CD4-positive, alpha-beta memory T cell (primary cell): Measurements from ENCODE around the gene CYTH1. TPM values are rescaled to one million over a fixed set of nuclear protein-coding genes. Genes with fewer than 3 reads are reported as not detected.

Experiments used
- CTCF ChIA-PET: fragments of 350-600 bp; sonication (Branson Sonifier 250); formaldehyde crosslinking; loops from one replicate; lab custom pipeline; 2021; ENCODE audit warnings: inconsistent platforms; ENCODE audit not compliant: partially characterized antibody; lab: Charles Lee
- POLR2A ChIA-PET: fragments of 350-600 bp; sonication (Branson Sonifier 250); formaldehyde crosslinking; loops from one replicate; lab custom pipeline; 2021; ENCODE audit not compliant: partially characterized antibody; lab: Charles Lee
- DNase-seq, 5 donors: peaks; one replicate each; pipeline versions ENCODE4 v3.0.0 to v3.0.0-alpha.2; 2020 to 2022; ENCODE audit warnings: mixed read lengths in 1 of 5
- H3K27ac ChIP-seq: one replicate; pipeline ENCODE4 v1.7.0; 2013; ENCODE audit warnings: low read depth, low read length
- H3K27me3 ChIP-seq: 2 replicates; pipeline ENCODE4 v1.7.0; 2013; ENCODE audit warnings: mild to moderate bottlenecking, low read length, moderate library complexity; ENCODE audit not compliant: insufficient read depth
- H3K36me3 ChIP-seq: 2 replicates; pipeline ENCODE4 v1.7.0; 2013; ENCODE audit warnings: mild to moderate bottlenecking, low read length, moderate library complexity; ENCODE audit not compliant: insufficient read depth
- H3K4me1 ChIP-seq: 2 replicates; pipeline ENCODE4 v1.7.0; 2013; ENCODE audit warnings: mild to moderate bottlenecking, low read length, moderate library complexity; ENCODE audit not compliant: insufficient read depth
- H3K4me3 ChIP-seq, 2 donors: one replicate each; pipeline ENCODE4 v1.7.0; 2013; ENCODE audit warnings: low read length in 2 of 2, mild to moderate bottlenecking in 1 of 2
- H3K9me3 ChIP-seq, 2 donors: one replicate each; pipeline ENCODE4 v1.7.0; 2013; ENCODE audit warnings: low read length in 2 of 2, control low read depth in 1 of 2; ENCODE audit not compliant: control insufficient read depth in 1 of 2
- H3K27ac Mint-ChIP-seq, 7 donors: one replicate each; pipeline ENCODE4 v1.8.0; 2020 to 2021; ENCODE audit warnings: mixed read lengths in 7 of 7, mild to moderate bottlenecking in 6 of 7, inconsistent platforms in 3 of 7, moderate library complexity in 3 of 7
- H3K27me3 Mint-ChIP-seq, 2 donors: one replicate each; pipeline ENCODE4 v1.8.0; 2020 to 2021; ENCODE audit warnings: mixed read lengths in 2 of 2
- H3K36me3 Mint-ChIP-seq, 2 donors: one replicate each; pipeline ENCODE4 v1.8.0; 2020 to 2021; ENCODE audit warnings: mixed read lengths in 2 of 2, inconsistent platforms in 1 of 2, mild to moderate bottlenecking in 1 of 2
- H3K4me1 Mint-ChIP-seq, 4 donors: one replicate each; pipeline ENCODE4 v1.8.0; 2020 to 2021; ENCODE audit warnings: mixed read lengths in 4 of 4, mild to moderate bottlenecking in 1 of 4
- H3K4me3 Mint-ChIP-seq, 8 donors: one replicate each; pipeline ENCODE4 v1.8.0; 2020 to 2021; ENCODE audit warnings: mixed read lengths in 8 of 8, mild to moderate bottlenecking in 7 of 8, moderate library complexity in 6 of 8, inconsistent platforms in 3 of 8
- H3K9me3 Mint-ChIP-seq, 8 donors: one replicate each; pipeline ENCODE4 v1.8.0; 2020 to 2021; ENCODE audit warnings: mixed read lengths in 8 of 8, mild to moderate bottlenecking in 5 of 8, inconsistent platforms in 3 of 8, moderate library complexity in 1 of 8
- intact Hi-C: fragments of 100-400 bp; cut with micrococcal nuclease; formaldehyde crosslinking; loops from one replicate; pipeline ENCODE4 v1.15.1; 2023
- polyA plus RNA-seq, 2 donors: library from polyadenylated mRNA; unstranded; fragments of 300-500 nt; fragmentation: Illumina TruSeq; gene quantifications; one replicate each; pipeline ENCODE4 v1.2.3, GENCODE V29; 2021
- total RNA-seq, 2 experiments: library from RNA; stranded (reverse); gene quantifications; one replicate each; pipeline ENCODE4 v1.2.3, GENCODE V29; 2021

CYTH1 gene
- total and polyA plus RNA-seq, 4 experiments from 2014 or later = 271 to 390 (median 375) TPM

DNA sequence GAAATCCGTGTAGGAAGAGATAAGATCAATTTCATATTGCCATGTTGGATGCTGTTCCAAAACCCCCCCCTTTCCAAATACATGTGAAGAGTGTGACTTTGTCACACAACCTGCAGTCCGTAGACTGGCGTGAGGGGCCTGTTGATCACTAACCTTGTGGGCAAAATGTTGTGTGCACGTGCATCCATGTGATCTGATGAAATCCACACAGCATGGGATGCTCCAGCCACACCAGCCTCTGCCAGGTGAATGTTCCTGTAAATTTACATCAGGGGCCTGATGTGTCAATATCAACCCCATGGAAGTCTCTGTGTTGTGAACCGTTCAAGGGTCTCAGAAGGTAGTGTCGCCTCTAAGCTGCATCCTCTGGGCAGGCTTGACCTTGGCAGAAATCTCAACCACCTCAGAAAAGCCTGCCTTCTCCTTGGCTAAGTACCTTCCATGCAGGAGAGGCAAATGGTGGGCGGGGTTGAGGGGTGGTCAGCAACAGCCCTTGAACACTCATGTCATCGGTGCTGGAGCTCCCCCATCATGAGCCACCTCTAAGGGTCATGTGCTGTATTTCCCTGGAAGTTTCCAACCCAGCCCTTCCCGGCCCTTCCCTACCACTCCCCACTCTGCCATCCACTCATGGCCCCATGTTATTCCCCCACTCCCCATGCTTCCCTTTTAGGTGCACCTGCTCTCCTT, 126.7 kb downstream of the CYTH1 start:
- H3K27ac Mint-ChIP-seq = peak overlapping the region in 3 of 7 donors; percentile 31 to 50 (median 41)
- no peak overlapping the region for H3K4me3 ChIP-seq
- H3K27me3 ChIP-seq = no peaks in the 10 kb centered on the region
- CTCF ChIA-PET = no interaction called here
- H3K36me3 Mint-ChIP-seq = no peaks in the 10 kb centered on the region
- H3K9me3 Mint-ChIP-seq = peaks cover 0 to 7% (median 0%) of the 10 kb centered on the region in 8 donors
- intact Hi-C loops = no loop called here
- H3K27ac ChIP-seq = no peak overlapping the region
- no peaks in the 10 kb centered on the region for H3K9me3 ChIP-seq
- DNase-seq = no peak
- H3K4me1 ChIP-seq = no peaks in the 10 kb centered on the region
- no peaks in the 10 kb centered on the region for H3K27me3 Mint-ChIP-seq
- H3K4me3 Mint-ChIP-seq = no peak overlapping the region
- POLR2A ChIA-PET = interaction anchor here (1.5 kb wide), 1 partner anchor 10 kb away, joined by 4 read pairs; no protein-coding TSS in a partner anchor
- H3K36me3 ChIP-seq = no peaks in the 10 kb centered on the region
- peaks cover 0 to 2% (median under 1%) of the 10 kb centered on the region in 4 donors for H3K4me1 Mint-ChIP-seq

- DNase-seq = no peak
- Mint-ChIP-seq H3K4me1 (peaks cover 0 to 2% (median 0%) of the 10 kb centered on the region in 4 donors), H3K9me3 (peaks cover 0 to 4% (median 0%) of the 10 kb centered on the region in 8 donors), H3K27me3 (peaks cover 0 to 2% of the 10 kb centered on the region in 2 donors), H3K27ac (peak overlapping the region in 1 of 7 donors; percentile 69), H3K36me3 (peaks cover 0 to under 1% of the 10 kb centered on the region in 2 donors), H3K4me3 (no peak overlapping the region)
- no peak overlapping the region for H3K27ac ChIP-seq
- H3K9me3 ChIP-seq = no peaks in the 10 kb centered on the region
- intact Hi-C loops = no loop called here
- H3K4me1 ChIP-seq = no peaks in the 10 kb centered on the region
- no peaks in the 10 kb centered on the region for H3K36me3 ChIP-seq
- no peak overlapping the region for H3K4me3 ChIP-seq
- POLR2A ChIA-PET = interaction anchor here (1.0 kb wide), 1 partner anchor 11 kb away, joined by 3 read pairs; no protein-coding TSS in a partner anchor
- CTCF ChIA-PET = no interaction called here
- no peaks in the 10 kb centered on the region for H3K27me3 ChIP-seq
Observed at GRCh38 chr17:78654325-78654724, 127.7 kb downstream of the CYTH1 start.

- CTCF ChIA-PET = interaction anchor here (0.8 to 1.3 kb wide), 2 partner anchors 11 to 13 kb away, joined by 3 read pairs; no protein-coding TSS in a partner anchor
Observed at GRCh38 chr17:78653382-78653781, 128.7 kb downstream of the CYTH1 start.

GRCh38 chr17:78652913-78653312, 129.2 kb downstream of the CYTH1 start:
- intact Hi-C loops = no loop called here
- Histone ChIP-seq H3K27me3 (no peaks in the 10 kb centered on the region), H3K4me1 (no peaks in the 10 kb centered on the region), H3K9me3 (no peaks in the 10 kb centered on the region), H3K27ac (no peak overlapping the region), H3K4me3 (no peak overlapping the region), H3K36me3 (no peaks in the 10 kb centered on the region)
- Mint-ChIP-seq H3K36me3 (peaks cover 0 to 3% of the 10 kb centered on the region in 2 donors), H3K9me3 (peaks cover 0 to 16% (median under 1%) of the 10 kb centered on the region in 8 donors), H3K27ac (no peak overlapping the region), H3K4me1 (peaks cover 0 to 2% (median 0%) of the 10 kb centered on the region in 4 donors), H3K27me3 (peaks cover 0 to 2% of the 10 kb centered on the region in 2 donors), H3K4me3 (no peak overlapping the region)
- DNase-seq = no peak
- CTCF ChIA-PET = interaction anchor here (0.8 to 1.3 kb wide), 2 partner anchors 12 to 14 kb away, joined by 3 read pairs; no protein-coding TSS in a partner anchor
- POLR2A ChIA-PET = interaction anchor here (1.0 kb wide), 1 partner anchor 13 kb away, joined by 3 read pairs; no protein-coding TSS in a partner anchor

More at GRCh38 chr17:78653382-78653781, 128.7 kb downstream of the CYTH1 start:
- no peaks in the 10 kb centered on the region for H3K4me1 ChIP-seq
- peaks cover 0 to 11% (median under 1%) of the 10 kb centered on the region in 8 donors for H3K9me3 Mint-ChIP-seq
- H3K27me3 ChIP-seq = no peaks in the 10 kb centered on the region
- intact Hi-C loops = no loop called here
- H3K27ac ChIP-seq = no peak overlapping the region
- POLR2A ChIA-PET = interaction anchor here (1.0 kb wide), 1 partner anchor 12 kb away, joined by 3 read pairs; no protein-coding TSS in a partner anchor
- H3K4me1 Mint-ChIP-seq = peaks cover 0 to 2% (median 0%) of the 10 kb centered on the region in 4 donors
- no peak overlapping the region for H3K4me3 Mint-ChIP-seq
- no peaks in the 10 kb centered on the region for H3K36me3 ChIP-seq
- no peak for DNase-seq
- H3K9me3 ChIP-seq = no peaks in the 10 kb centered on the region
- no peak overlapping the region for H3K27ac Mint-ChIP-seq
- H3K36me3 Mint-ChIP-seq = peaks cover 0 to 3% of the 10 kb centered on the region in 2 donors
- no peak overlapping the region for H3K4me3 ChIP-seq
- peaks cover 0 to 2% of the 10 kb centered on the region in 2 donors for H3K27me3 Mint-ChIP-seq

DNA sequence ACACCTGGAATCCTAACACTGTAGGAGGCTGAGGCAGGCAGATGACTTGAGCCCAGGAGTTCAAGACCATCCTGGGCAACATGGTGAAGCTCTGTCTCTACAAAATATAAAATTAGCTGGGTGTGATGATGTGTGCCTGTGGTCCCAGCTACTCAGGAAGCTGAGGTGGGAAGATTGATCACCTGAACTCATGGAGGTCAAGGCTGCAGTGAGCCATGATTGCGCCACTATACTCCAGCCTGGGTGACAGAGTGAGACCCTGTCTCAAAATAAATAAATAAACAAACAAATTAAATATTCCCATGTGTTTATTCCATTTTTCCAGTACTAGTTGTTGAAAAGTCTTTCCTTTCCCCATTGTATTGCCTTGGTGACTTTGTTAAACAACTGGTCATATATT, 130.0 kb downstream of the CYTH1 start:
- peaks cover 0 to 5% of the 10 kb centered on the region in 2 donors for H3K36me3 Mint-ChIP-seq
- peaks cover 2 to 4% of the 10 kb centered on the region in 2 donors for H3K27me3 Mint-ChIP-seq
- no peak for DNase-seq
- CTCF ChIA-PET = no interaction called here
- peaks cover 0 to 3% (median under 1%) of the 10 kb centered on the region in 4 donors for H3K4me1 Mint-ChIP-seq
- peaks cover 0 to 16% (median under 1%) of the 10 kb centered on the region in 8 donors for H3K9me3 Mint-ChIP-seq
- no peak overlapping the region for H3K4me3 Mint-ChIP-seq
- H3K4me1 ChIP-seq = no peaks in the 10 kb centered on the region
- no peak overlapping the region for H3K4me3 ChIP-seq
- H3K36me3 ChIP-seq = no peaks in the 10 kb centered on the region
- no peaks in the 10 kb centered on the region for H3K9me3 ChIP-seq
- H3K27me3 ChIP-seq = no peaks in the 10 kb centered on the region
- no peak overlapping the region for H3K27ac ChIP-seq
- POLR2A ChIA-PET = no interaction called here
- no peak overlapping the region for H3K27ac Mint-ChIP-seq
- intact Hi-C loops = no loop called here

DNA sequence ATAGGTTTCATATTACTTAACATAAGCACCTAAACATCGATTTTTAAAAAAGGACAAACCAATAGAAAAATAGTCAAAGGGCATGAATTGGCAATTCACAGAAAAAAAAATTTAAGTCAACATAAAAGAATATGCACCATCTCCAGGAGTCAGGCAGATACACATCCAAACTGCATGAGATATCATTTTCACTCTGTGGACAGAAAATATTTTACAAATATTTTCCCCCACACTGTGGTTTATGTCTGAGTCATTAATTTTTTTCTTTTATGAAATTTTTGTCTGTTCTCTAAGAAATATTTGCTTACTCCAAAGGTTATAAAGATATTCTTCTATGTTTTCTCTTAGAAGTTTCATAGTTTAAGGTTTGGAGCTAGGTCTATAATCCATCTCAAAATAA, 130.5 kb downstream of the CYTH1 start:
- peaks cover 0 to 6% of the 10 kb centered on the region in 2 donors for H3K36me3 Mint-ChIP-seq
- no peak overlapping the region for H3K4me3 ChIP-seq
- no peaks in the 10 kb centered on the region for H3K9me3 ChIP-seq
- H3K27ac Mint-ChIP-seq = no peak overlapping the region
- peaks cover 2 to 4% of the 10 kb centered on the region in 2 donors for H3K27me3 Mint-ChIP-seq
- ChIA-PET POLR2A (no interaction called here), CTCF (no interaction called here)
- H3K36me3 ChIP-seq = no peaks in the 10 kb centered on the region
- no peak overlapping the region for H3K4me3 Mint-ChIP-seq
- H3K9me3 Mint-ChIP-seq = peaks cover 0 to 16% (median under 1%) of the 10 kb centered on the region in 8 donors
- no peaks in the 10 kb centered on the region for H3K27me3 ChIP-seq
- intact Hi-C loops = no loop called here
- H3K4me1 ChIP-seq = peaks cover under 1% of the 10 kb centered on the region
- no peak overlapping the region for H3K27ac ChIP-seq
- peaks cover 0 to 3% (median under 1%) of the 10 kb centered on the region in 4 donors for H3K4me1 Mint-ChIP-seq
- DNase-seq = no peak

DNA sequence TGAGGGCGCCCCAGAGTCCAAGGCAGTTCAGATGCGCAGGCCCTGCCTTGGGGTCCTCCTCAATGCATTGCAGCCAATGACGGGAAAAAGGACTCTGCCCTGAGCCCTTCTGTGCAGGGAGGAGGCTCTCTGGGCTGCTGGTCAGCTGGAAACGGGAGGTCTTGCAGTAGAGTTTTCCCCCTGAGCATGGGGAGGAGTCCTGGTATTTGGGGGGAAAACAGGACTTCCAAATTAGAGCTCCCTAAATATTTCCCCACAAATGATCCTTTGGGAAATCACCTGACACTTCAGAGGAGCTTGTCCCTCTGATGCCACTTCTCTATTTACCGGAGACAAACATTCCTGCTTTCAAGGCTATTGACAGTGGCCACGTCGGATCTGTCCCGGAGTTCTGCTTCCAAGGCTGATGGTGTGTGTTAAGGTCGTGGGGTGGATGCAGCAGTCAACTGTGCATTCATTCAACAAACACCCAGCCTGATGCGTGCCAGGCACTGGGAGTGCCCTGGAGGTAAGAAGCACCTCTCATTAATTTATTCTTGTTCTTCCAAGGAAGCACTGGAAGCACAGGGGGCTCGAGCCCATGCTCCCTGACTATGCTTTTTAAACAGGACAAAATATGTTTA, 131.9 kb downstream of the CYTH1 start:
- DNase-seq = no peak
- H3K27me3 Mint-ChIP-seq = peaks cover 3 to 7% of the 10 kb centered on the region in 2 donors
- intact Hi-C loops = no loop called here
- H3K36me3 Mint-ChIP-seq = peaks cover 2 to 6% of the 10 kb centered on the region in 2 donors
- no peaks in the 10 kb centered on the region for H3K36me3 ChIP-seq
- H3K27ac Mint-ChIP-seq = peak overlapping the region in 1 of 7 donors; percentile 51
- H3K9me3 ChIP-seq = no peaks in the 10 kb centered on the region
- peaks cover 13% of the 10 kb centered on the region for H3K4me1 ChIP-seq
- no peak overlapping the region for H3K4me3 Mint-ChIP-seq
- H3K27ac ChIP-seq = no peak overlapping the region
- no peak overlapping the region for H3K4me3 ChIP-seq
- H3K9me3 Mint-ChIP-seq = peaks cover 0 to 16% (median under 1%) of the 10 kb centered on the region in 8 donors
- no peaks in the 10 kb centered on the region for H3K27me3 ChIP-seq
- peaks cover 6 to 15% (median 10%) of the 10 kb centered on the region in 4 donors for H3K4me1 Mint-ChIP-seq
- POLR2A ChIA-PET = no interaction called here
- CTCF ChIA-PET = no interaction called here
